Measurements from ENCODE around the gene KIZ.

The KIZ gene

DNA sequence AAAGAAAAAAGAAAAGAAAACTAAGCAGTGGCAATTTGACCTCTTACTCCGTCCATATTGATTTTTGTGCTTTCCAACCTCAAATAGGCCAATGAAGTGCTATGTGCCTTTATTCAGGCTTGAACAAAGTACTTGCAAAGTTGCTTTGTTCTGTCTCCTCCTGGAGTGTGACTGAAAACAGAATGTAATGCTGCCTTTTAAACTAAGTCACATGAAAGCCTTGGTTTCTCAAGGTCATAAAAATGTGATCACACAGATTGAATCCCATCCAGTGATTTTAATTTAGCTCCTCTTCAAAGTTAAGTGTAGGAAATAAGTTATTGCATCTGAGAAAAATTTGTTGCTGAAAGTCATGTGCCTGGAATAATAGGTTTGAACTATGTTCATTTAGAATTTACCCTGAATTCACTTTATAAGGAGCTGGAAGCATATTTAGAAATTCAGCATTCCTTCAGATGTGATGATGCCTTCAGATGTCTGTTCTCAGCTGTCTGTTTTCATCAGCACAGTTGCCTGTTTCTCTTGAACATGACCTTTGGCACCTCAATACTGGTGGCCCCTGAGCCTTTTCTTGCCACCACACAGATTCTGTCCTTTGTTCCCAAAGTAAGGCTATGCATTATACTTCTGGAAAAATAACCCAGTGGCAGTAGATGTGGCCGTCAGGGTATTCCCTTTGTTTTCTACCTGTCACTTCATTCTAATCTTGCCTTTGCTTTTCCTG is 48.8 kb downstream of the KIZ start:
- no CpG with 5 or more reads among the region's 2 CpGs for WGBS, 2 donors (ENCODE audit: extremely low coverage in 2 of 2, insufficient read length in 2 of 2, insufficient replicate concordance in 1 of 2)
- Histone ChIP-seq H3K18ac (ENCODE audit: low read length) (no peak overlapping the region), H3K79me1 (ENCODE audit: low read depth, low read length) (no peaks in the 10 kb centered on the region), H4K91ac (ENCODE audit: low read depth, low read length, poor library complexity) (no peak overlapping the region), H3K14ac (ENCODE audit: low read length) (no peak overlapping the region), H3K27ac (replicated peaks; ENCODE audit: low read length) (no peak overlapping the region), H3K9me3 (replicated peaks in 1 of 2; ENCODE audit: control insufficient read depth in 2 of 2, insufficient read depth in 1 of 2, low read depth in 1 of 2, low read length in 2 of 2) (peaks cover 1 to 7% of the 10 kb centered on the region in 2 donors), H4K8ac (ENCODE audit: low read depth, low read length) (no peak overlapping the region), H3K4me1 (ENCODE audit: control insufficient read depth in 2 of 2, insufficient read depth in 1 of 2, low read depth in 1 of 2, low read length in 2 of 2) (peaks cover 5 to 24% of the 10 kb centered on the region in 2 donors), H2AK5ac (ENCODE audit: low read depth, low read length) (no peak overlapping the region), H2BK120ac (ENCODE audit: low read depth, low read length) (no peak overlapping the region), H2BK12ac (ENCODE audit: low read length) (no peak overlapping the region), H3K27me3 (ENCODE audit: control insufficient read depth in 3 of 3, insufficient read depth in 3 of 3, low read depth in 1 of 3, low read length in 3 of 3) (no peaks in the 10 kb centered on the region), H3K23ac (ENCODE audit: low read depth, low read length, poor library complexity) (no peak overlapping the region), H3K36me3 (replicated peaks in 1 of 2; ENCODE audit: control insufficient read depth in 2 of 2, insufficient read depth in 2 of 2, low read length in 2 of 2) (no peaks in the 10 kb centered on the region), H3K4me2 (ENCODE audit: insufficient read depth, low read length, poor library complexity, severe bottlenecking) (no peak overlapping the region), H2BK15ac (ENCODE audit: low read length) (no peak overlapping the region), H3K9ac (ENCODE audit: low read depth, low read length, poor library complexity) (no peak overlapping the region), H2AFZ (ENCODE audit: low read length) (no peak overlapping the region), H2BK5ac (ENCODE audit: low read length) (no peak overlapping the region), H3K4me3 (ENCODE audit: low read length in 2 of 2) (no peak overlapping the region), H3K4ac (ENCODE audit: low read length) (no peak overlapping the region)
- no peak for DNase-seq (ENCODE audit: low spot score)

DNA sequence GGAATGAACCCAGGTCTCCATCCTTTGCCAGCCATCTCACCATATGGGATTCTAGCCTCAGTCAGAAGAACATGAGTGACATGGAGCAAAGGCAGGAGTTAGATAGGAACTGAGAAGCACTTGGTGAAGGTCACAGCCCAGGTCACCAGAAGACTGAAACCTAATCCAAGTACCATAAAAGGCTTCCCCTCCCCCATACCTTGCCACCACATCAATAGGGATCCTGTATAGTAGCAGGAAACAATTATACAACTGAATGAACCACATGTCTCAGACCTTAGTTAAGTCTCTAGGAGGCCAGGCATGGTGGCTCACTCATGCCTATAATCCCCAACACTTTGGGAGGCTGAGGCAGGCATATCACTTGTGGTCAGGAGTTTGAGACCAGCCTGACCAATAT is 49.6 kb downstream of the KIZ start:
- Histone ChIP-seq H3K27me3 (ENCODE audit: control insufficient read depth in 3 of 3, insufficient read depth in 3 of 3, low read depth in 1 of 3, low read length in 3 of 3) (no peaks in the 10 kb centered on the region), H3K79me1 (ENCODE audit: low read depth, low read length) (no peaks in the 10 kb centered on the region), H3K18ac (ENCODE audit: low read length) (no peak overlapping the region), H2AFZ (ENCODE audit: low read length) (no peak overlapping the region), H2BK15ac (ENCODE audit: low read length) (no peak overlapping the region), H2BK120ac (ENCODE audit: low read depth, low read length) (no peak overlapping the region), H3K9ac (ENCODE audit: low read depth, low read length, poor library complexity) (no peak overlapping the region), H2BK12ac (ENCODE audit: low read length) (no peak overlapping the region), H3K36me3 (replicated peaks in 1 of 2; ENCODE audit: control insufficient read depth in 2 of 2, insufficient read depth in 2 of 2, low read length in 2 of 2) (no peaks in the 10 kb centered on the region), H3K4me3 (ENCODE audit: low read length in 2 of 2) (no peak overlapping the region), H3K4me2 (ENCODE audit: insufficient read depth, low read length, poor library complexity, severe bottlenecking) (no peak overlapping the region), H4K91ac (ENCODE audit: low read depth, low read length, poor library complexity) (no peak overlapping the region), H3K14ac (ENCODE audit: low read length) (no peak overlapping the region), H4K8ac (ENCODE audit: low read depth, low read length) (no peak overlapping the region), H3K23ac (ENCODE audit: low read depth, low read length, poor library complexity) (no peak overlapping the region), H2AK5ac (ENCODE audit: low read depth, low read length) (no peak overlapping the region), H3K9me3 (replicated peaks in 1 of 2; ENCODE audit: control insufficient read depth in 2 of 2, insufficient read depth in 1 of 2, low read depth in 1 of 2, low read length in 2 of 2) (peaks cover 1 to 7% of the 10 kb centered on the region in 2 donors), H3K27ac (replicated peaks; ENCODE audit: low read length) (no peak overlapping the region), H2BK5ac (ENCODE audit: low read length) (no peak overlapping the region), H3K4me1 (ENCODE audit: control insufficient read depth in 2 of 2, insufficient read depth in 1 of 2, low read depth in 1 of 2, low read length in 2 of 2) (peaks cover 5 to 24% of the 10 kb centered on the region in 2 donors), H3K4ac (ENCODE audit: low read length) (no peak overlapping the region)
- no peak for DNase-seq (ENCODE audit: low spot score)

DNA sequence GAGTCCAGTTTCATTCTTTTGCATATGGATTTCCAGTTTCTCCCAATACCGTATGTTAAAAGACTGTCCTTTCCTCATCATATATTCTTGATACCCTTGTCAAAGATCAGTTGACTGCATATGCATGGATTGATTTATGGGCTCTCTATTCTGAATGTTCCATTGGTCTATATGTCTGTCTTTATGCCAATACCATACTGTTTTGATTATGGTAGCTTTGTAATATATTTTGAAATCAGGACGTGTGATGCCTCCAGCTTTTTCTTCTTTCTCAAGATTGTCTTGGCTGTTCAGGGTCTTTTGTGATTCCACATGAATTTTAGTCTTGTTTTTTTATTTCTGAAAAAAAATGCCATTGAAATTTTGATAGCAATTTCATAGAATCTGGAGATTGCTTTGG is 51.9 kb downstream of the KIZ start:
- no peak overlapping the region for H2BK120ac ChIP-seq (ENCODE audit: low read depth, low read length)
- H3K27ac ChIP-seq (replicated peaks; ENCODE audit: low read length) = no peak overlapping the region
- H2BK15ac ChIP-seq (ENCODE audit: low read length) = no peak overlapping the region
- H2BK5ac ChIP-seq (ENCODE audit: low read length) = no peak overlapping the region
- H3K14ac ChIP-seq (ENCODE audit: low read length) = no peak overlapping the region
- no CpG with 5 or more reads among the region's 2 CpGs for WGBS, 2 donors (ENCODE audit: extremely low coverage in 2 of 2, insufficient read length in 2 of 2, insufficient replicate concordance in 1 of 2)
- H3K4me3 ChIP-seq (ENCODE audit: low read length in 2 of 2) = no peak overlapping the region
- H2AK5ac ChIP-seq (ENCODE audit: low read depth, low read length) = no peak overlapping the region
- no peaks in the 10 kb centered on the region for H3K27me3 ChIP-seq (ENCODE audit: control insufficient read depth in 3 of 3, insufficient read depth in 3 of 3, low read depth in 1 of 3, low read length in 3 of 3)
- H3K4me2 ChIP-seq (ENCODE audit: insufficient read depth, low read length, poor library complexity, severe bottlenecking) = no peak overlapping the region
- H3K4me1 ChIP-seq (ENCODE audit: control insufficient read depth in 2 of 2, insufficient read depth in 1 of 2, low read depth in 1 of 2, low read length in 2 of 2) = peaks cover 7 to 24% of the 10 kb centered on the region in 2 donors
- H3K79me1 ChIP-seq (ENCODE audit: low read depth, low read length) = no peaks in the 10 kb centered on the region
- DNase-seq (ENCODE audit: low spot score) = no peak
- no peak overlapping the region for H2AFZ ChIP-seq (ENCODE audit: low read length)
- no peak overlapping the region for H3K18ac ChIP-seq (ENCODE audit: low read length)
- peaks cover 1 to 7% of the 10 kb centered on the region in 2 donors for H3K9me3 ChIP-seq (replicated peaks in 1 of 2; ENCODE audit: control insufficient read depth in 2 of 2, insufficient read depth in 1 of 2, low read depth in 1 of 2, low read length in 2 of 2)
- H2BK12ac ChIP-seq (ENCODE audit: low read length) = no peak overlapping the region
- no peak overlapping the region for H3K23ac ChIP-seq (ENCODE audit: low read depth, low read length, poor library complexity)
- no peaks in the 10 kb centered on the region for H3K36me3 ChIP-seq (replicated peaks in 1 of 2; ENCODE audit: control insufficient read depth in 2 of 2, insufficient read depth in 2 of 2, low read length in 2 of 2)
- no peak overlapping the region for H3K9ac ChIP-seq (ENCODE audit: low read depth, low read length, poor library complexity)
- no peak overlapping the region for H4K8ac ChIP-seq (ENCODE audit: low read depth, low read length)
- H4K91ac ChIP-seq (ENCODE audit: low read depth, low read length, poor library complexity) = no peak overlapping the region
- no peak overlapping the region for H3K4ac ChIP-seq (ENCODE audit: low read length)

DNA sequence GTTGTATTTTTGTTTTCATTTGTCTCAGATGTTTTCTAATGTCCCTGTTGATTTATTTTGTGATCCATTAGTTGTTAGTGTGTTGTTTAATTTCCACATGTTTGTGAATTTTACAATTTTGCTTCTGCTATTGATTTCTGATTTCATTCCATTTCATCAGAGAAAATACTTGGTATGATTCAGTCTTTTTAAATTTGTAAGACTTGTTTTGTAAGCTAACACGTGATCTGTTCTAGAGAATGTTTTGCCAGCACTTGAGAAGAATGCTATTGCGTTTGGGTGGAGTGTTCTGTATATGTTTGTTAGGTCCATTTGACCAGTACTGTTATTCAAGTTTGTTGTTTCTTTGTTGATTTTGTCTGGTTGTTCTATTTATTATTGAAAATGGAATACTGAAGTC is 53.9 kb downstream of the KIZ start:
- H3K14ac ChIP-seq (ENCODE audit: low read length) = no peak overlapping the region
- no peak overlapping the region for H4K8ac ChIP-seq (ENCODE audit: low read depth, low read length)
- H2BK120ac ChIP-seq (ENCODE audit: low read depth, low read length) = no peak overlapping the region
- no peaks in the 10 kb centered on the region for H3K79me1 ChIP-seq (ENCODE audit: low read depth, low read length)
- no peak overlapping the region for H3K18ac ChIP-seq (ENCODE audit: low read length)
- no peak overlapping the region for H2BK15ac ChIP-seq (ENCODE audit: low read length)
- no peak overlapping the region for H2BK12ac ChIP-seq (ENCODE audit: low read length)
- H2AK5ac ChIP-seq (ENCODE audit: low read depth, low read length) = no peak overlapping the region
- H3K9me3 ChIP-seq (replicated peaks in 1 of 2; ENCODE audit: control insufficient read depth in 2 of 2, insufficient read depth in 1 of 2, low read depth in 1 of 2, low read length in 2 of 2) = peaks cover 1 to 7% of the 10 kb centered on the region in 2 donors
- no peak overlapping the region for H4K91ac ChIP-seq (ENCODE audit: low read depth, low read length, poor library complexity)
- no peak overlapping the region for H3K27ac ChIP-seq (replicated peaks; ENCODE audit: low read length)
- H3K4me2 ChIP-seq (ENCODE audit: insufficient read depth, low read length, poor library complexity, severe bottlenecking) = no peak overlapping the region
- H3K4ac ChIP-seq (ENCODE audit: low read length) = no peak overlapping the region
- no CpG with 5 or more reads among the region's 2 CpGs for WGBS, 2 donors (ENCODE audit: extremely low coverage in 2 of 2, insufficient read length in 2 of 2, insufficient replicate concordance in 1 of 2)
- no peak overlapping the region for H2AFZ ChIP-seq (ENCODE audit: low read length)
- peaks cover 7 to 11% of the 10 kb centered on the region in 2 donors for H3K4me1 ChIP-seq (ENCODE audit: control insufficient read depth in 2 of 2, insufficient read depth in 1 of 2, low read depth in 1 of 2, low read length in 2 of 2)
- no peaks in the 10 kb centered on the region for H3K36me3 ChIP-seq (replicated peaks in 1 of 2; ENCODE audit: control insufficient read depth in 2 of 2, insufficient read depth in 2 of 2, low read length in 2 of 2)
- H3K9ac ChIP-seq (ENCODE audit: low read depth, low read length, poor library complexity) = no peak overlapping the region
- H3K27me3 ChIP-seq (ENCODE audit: control insufficient read depth in 3 of 3, insufficient read depth in 3 of 3, low read depth in 1 of 3, low read length in 3 of 3) = no peaks in the 10 kb centered on the region
- H3K23ac ChIP-seq (ENCODE audit: low read depth, low read length, poor library complexity) = no peak overlapping the region
- no peak overlapping the region for H3K4me3 ChIP-seq (ENCODE audit: low read length in 2 of 2)
- no peak for DNase-seq (ENCODE audit: low spot score)
- no peak overlapping the region for H2BK5ac ChIP-seq (ENCODE audit: low read length)
